H1 (cell line): ENCODE measurements around the gene SPAG17. TPM values are rescaled to one million over a fixed set of nuclear protein-coding genes. Genes with fewer than 3 reads are reported as not detected.

Source experiments
- MAX ChIP-seq: IDR thresholded peaks from 2 replicates; pipeline ENCODE4 v1.6.1; 2012; ENCODE audit warnings: inconsistent platforms
- SIN3A ChIP-seq, 2 experiments: IDR thresholded peaks in 1 of 2; conservative IDR thresholded peaks in 1 of 2; 2 replicates each; pipeline ENCODE4 v1.6.1; 2011 to 2012; ENCODE audit warnings: low read length in 2 of 2, improper control_type of control experiment in 1 of 2, low read depth in 1 of 2, mild to moderate bottlenecking in 1 of 2
- polyA plus RNA-seq, 7 experiments: library from polyadenylated mRNA; depleted of rRNA in 3 of 7; stranded (reverse) in 5 of 7; unstranded in 2 of 7; fragments of >200 nt in 5 of 7; fragments of 200-250 nt in 2 of 7; gene quantifications; 1 replicate in 5 of 7; 2 replicates in 1 of 7; 4 replicates in 1 of 7; pipeline versions ENCODE4 v1.2.1 to v1.2.3, GENCODE V29; 2011 to 2013; ENCODE audit warnings: missing spikeins in 2 of 7, mixed read lengths in 2 of 7
- total RNA-seq: library from RNA; stranded (reverse); fragmentation: NEBNext Ultra II Directional; extraction: Animal tissue kit (Norgen Biotek cat#: 25700); gene quantifications from 2 replicates; pipeline ENCODE4 v1.2.1, GENCODE V29; 2021

Gene SPAG17
- total and polyA plus RNA-seq, 2 of the 8 experiments (the other 6 are each of a cell fraction or from before 2014, with no cell fraction given) = 0.56 to 0.62 TPM

DNA sequence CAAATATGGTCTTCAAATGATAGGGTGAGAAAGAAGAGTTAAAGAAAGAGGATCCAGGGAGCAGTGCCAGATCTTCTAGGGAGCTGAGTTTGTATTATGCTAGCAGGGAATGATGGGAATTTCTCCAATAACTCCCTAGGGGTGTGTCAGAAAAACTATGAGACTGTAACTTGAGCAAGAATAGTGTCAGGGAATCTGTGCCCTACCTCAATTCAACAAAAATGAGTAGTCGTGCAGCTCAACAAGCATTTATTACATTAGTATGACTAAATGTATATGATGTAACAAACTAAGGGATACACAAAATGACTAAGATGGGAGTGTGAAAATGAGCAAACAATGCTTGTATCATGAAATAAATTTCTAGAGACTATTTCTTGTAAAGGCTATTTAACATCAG, 24.2 kb downstream of the SPAG17 start (continued):
- TF ChIP-seq MAX = no peak
- no peak for TF ChIP-seq SIN3A (conservative IDR thresholded peaks at IDR 0.05 in 1 of 2, IDR thresholded peaks at IDR 0.05 in 1 of 2; ENCODE audit: low read depth in 1 of 2, low read length in 2 of 2)
